Thyroid gland (tissue), 4 donors: Measurements from ENCODE around the gene UBA3.

Experiments
- CTCF ChIP-seq, 6 experiments: fragments of 200-600 bp in 3 of 6; fragments of 450-650 bp in 3 of 6; sonication (generic) in 3 of 6; IDR thresholded peaks; one replicate each; pipeline ENCODE4 v1.5.1; 2016 to 2019; ENCODE audit warnings: antibody characterized with exemption in 6 of 6, mild to moderate bottlenecking in 2 of 6, inconsistent platforms in 1 of 6, moderate library complexity in 1 of 6
- POLR2A ChIP-seq, 2 donors: fragments of 450-650 bp; IDR thresholded peaks; one replicate each; pipeline ENCODE4 v1.6.1; 2017; ENCODE audit warnings: antibody characterized with exemption in 2 of 2, mild to moderate bottlenecking in 2 of 2, moderate library complexity in 1 of 2

- TF ChIP-seq CTCF (IDR thresholded peaks at IDR 0.05) (no peak), POLR2A (IDR thresholded peaks at IDR 0.05) (no peak)
Measured at GRCh38 chr3:69121950-69122349, 41.8 kb upstream of the UBA3 start.
